SW480 (cell line): Measurements from ENCODE around the gene ZBTB37.
"Not testable (repeated sequence)": the region's sequence is repeated elsewhere in the genome, so short reads cannot be mapped to it uniquely, and the experiment has no call there.

Experiments used
- DNase-seq: peaks from one replicate; pipeline ENCODE4 v3.0.0-alpha.2; 2016; ENCODE audit warnings: low spot score

ZBTB37 gene, protein sequence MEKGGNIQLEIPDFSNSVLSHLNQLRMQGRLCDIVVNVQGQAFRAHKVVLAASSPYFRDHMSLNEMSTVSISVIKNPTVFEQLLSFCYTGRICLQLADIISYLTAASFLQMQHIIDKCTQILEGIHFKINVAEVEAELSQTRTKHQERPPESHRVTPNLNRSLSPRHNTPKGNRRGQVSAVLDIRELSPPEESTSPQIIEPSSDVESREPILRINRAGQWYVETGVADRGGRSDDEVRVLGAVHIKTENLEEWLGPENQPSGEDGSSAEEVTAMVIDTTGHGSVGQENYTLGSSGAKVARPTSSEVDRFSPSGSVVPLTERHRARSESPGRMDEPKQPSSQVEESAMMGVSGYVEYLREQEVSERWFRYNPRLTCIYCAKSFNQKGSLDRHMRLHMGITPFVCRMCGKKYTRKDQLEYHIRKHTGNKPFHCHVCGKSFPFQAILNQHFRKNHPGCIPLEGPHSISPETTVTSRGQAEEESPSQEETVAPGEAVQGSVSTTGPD

DNA sequence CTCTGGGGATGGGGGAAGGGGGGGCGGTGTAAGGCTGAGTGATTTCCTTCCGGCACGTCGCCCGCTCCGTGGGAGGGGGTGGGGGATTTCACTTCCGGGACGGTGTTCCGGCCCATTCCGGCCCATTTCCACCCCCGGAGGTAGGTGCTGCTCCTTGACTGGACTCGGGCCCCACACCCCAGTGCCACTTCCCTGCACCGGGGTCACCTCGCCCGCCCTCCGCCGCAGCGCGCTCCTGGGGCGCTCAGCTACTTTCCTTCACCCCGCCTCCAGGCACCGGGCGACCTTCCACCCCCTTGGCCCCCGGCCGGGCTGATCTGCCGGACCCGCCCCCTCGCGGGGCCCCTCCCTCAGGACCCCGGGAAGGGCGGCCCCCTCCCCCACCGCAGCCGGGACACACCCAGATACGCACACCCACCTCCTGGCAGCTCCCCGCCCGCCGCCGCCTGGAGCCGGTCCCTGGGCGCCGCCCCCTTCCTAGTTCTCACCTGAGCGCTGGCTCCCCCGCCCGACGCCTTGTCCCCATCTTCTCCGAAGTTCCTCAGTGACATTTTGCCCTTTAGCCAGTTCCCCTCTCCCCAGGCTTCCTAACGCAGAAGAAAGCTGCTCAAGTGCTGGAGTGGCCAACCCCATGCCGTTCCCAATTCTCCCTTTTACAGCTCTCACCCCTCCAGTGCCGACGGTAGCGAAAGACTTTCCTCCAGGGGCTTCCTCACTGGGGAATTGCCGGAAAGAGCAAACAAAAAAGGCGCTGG is at the start of gene ZBTB37:
TSS of gene ZBTB37 (plus strand) at position 115 of the 755 bp plus-strand sequence. CDS start 1,846 bp downstream, outside the sequence.
- peak; percentile 92 for DNase-seq

DNA sequence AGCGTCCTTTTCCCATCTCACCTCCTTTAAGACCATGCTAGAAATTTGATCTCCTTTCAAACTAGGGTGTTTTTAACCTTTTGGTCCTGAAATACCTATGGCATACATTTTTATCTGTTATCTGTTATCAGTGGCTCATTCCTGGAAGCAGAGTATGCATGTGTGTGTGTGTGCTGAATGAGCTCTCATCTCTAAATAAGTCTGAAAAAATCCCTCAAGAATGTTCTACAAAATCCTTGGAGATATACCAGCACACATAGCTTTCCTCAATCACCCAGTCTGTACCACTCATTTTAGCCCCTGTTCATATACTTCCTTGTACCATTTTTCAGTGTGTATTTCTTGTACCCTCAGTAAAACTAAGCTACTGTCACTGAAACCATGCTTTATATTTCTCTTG is 49.7 kb upstream of the ZBTB37 start:
- DNase-seq = no peak

DNA sequence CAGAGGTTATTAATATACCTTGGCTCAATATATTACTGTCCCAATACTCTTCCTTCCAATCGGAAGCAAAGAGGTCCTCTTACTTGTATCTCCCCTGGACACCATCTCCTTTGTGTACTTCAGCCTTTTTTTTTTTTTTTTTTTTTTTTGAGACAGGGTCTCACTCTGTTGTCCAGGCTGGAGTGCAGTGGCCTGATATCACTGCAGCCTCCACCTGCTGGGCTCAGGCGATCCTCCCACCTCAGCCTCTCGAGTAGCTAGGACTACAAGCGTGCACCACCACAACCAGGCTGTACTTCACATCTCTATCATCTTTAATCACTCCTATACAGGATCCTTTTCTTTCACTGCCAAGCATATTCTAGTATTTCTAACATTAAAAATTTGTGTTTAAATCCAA is 46.5 kb upstream of the ZBTB37 start:
- DNase-seq = no peak

DNA sequence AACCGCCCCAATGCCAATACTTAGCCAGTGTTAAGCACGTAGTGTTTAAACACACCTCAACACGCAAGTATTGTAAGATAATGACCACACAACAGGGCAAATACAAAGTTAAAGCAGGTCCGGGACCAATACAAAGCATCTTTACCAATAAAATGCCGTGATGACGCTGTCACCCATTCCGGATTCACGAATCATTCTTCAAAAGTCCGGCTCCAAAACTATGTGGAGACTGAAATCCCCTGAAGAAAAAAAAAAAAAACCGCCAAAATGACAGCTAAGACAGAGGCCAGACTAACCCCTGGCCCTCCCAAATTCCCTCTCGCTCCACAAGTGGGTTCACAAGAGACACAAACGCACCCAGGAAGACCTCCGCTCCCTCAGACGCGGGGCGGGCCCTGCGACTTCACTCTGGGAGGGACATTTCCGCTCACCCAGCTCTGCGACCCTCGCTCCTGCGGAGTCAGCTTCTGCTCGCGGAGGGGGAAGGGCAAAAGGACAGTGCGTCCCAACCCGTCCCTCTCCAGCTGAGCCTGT is 44.3 kb upstream of the ZBTB37 start:
- no peak for DNase-seq

DNA sequence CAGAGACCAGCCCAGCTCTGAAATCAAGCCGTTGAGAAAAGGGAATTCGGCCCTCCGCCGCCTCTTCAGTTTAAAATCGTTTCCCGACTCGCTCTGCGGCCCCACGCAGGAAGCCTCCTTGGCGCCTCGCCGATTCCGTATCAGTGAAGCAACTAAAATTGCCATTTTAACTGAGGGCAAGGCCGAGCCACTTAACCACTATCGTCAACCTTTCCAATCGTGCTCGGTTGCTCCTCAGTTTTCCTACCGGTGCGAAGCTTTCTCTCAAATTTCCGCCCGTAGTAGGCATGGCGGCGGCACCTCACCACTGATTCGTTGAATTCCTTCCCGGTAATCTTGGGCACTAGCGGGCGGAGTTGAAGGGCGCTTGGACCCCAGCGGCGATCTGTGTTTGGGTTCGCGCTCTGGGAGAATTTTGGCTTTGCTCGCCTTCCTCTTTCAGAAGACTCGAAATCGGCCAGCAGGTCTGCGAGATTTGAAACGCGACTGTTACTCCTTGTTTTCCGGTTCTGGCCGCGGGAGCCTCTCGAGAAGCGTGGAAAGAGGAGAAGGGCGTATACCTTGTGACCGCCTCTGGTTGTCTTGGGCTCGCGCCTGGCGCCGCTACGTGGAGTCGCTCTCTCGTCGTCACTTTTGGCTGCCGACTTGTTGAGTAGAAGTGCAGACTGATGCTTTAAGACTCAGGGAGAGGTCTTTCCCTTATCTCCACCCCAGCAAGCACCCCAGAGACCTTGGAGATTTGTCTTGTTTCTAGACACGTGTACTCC is 43.7 kb upstream of the ZBTB37 start, which contains the start of the genes CENPL and DARS2:
TSS of gene CENPL (minus strand) at position 569 of the 767 bp plus-strand sequence. CDS start 13,584 bp downstream, outside the sequence.
TSS of gene DARS2 (plus strand) at position 359 of the 767 bp plus-strand sequence. CDS start 557 bp downstream, outside the sequence.
- DNase-seq = peak; percentile 98

DNA sequence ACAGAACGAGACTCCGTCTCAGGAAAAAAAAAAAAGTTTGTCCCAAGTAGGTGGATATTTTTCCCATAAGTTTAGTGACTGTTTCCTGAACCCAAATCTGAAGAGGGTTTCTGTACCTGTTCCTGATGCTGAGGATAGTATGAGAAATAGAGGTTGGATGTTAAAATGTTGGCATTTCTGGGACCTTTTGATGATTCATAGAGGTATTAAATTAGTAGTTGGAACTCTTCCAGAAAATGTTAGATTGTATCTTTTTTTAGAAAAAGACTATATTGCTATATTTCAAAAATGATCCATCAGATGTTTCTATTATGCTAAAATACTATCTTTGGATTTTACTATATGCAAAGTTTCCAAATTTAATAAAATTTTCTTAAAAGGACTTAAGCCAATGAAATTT is 40.6 kb upstream of the ZBTB37 start:
- DNase-seq = no peak

DNA sequence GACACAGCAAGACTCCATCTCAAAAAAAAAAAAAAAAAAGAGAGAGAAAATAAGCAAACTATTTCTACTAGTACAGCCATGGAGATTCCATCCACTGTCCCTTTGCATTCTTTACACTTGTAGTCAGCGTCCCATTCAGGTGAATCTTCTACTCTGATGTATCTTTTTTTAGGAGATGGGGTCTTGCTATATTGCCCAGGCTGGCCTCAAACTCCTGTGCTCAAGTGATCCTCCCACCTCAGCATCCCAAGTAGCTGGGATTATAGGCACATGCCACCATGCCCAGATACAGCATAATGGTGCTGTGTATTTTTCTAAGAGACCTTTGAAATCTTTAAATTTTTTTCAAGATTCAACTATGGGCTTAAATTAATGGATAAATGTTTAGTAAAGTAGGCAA is 35.4 kb upstream of the ZBTB37 start:
- DNase-seq = no peak

DNA sequence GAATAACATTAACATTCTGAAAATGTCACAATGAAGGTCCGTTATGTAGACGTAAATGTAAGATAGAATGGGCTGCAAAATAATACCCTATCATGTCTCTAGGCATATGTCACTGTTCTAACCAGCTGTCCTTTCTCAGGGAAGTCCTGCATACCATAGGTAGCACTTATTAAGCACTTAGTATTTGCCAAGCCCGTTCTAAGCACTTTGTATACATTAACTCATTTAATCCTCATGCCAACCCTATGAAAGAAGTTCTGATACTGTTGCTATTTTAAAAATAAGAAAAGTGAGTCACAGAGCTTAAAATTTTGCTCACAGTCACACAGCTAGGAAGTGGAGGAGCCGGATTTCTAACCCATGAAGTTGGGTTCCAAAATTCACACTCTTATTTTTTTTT is 16.1 kb upstream of the ZBTB37 start:
- DNase-seq = no peak

DNA sequence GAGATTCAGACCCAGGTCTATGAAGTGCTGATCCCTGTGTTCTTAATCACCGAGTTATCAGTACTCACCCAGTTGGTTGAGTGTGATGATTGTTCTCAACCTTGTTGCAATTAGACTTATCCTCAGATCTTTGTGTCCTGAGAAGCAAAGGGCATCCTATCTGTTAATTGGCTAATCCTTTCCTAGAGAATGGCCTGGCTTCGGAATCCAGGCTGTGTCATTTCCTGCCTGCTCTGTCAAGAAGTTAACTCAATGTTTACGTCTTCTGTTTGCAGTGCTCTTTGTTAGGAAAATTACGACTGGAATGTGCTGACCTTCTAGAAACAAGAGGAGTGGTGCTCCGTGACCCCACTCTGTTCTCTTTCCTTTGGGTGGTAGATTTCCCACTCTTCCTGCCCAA is 15.1 kb upstream of the ZBTB37 start:
- no peak for DNase-seq

DNA sequence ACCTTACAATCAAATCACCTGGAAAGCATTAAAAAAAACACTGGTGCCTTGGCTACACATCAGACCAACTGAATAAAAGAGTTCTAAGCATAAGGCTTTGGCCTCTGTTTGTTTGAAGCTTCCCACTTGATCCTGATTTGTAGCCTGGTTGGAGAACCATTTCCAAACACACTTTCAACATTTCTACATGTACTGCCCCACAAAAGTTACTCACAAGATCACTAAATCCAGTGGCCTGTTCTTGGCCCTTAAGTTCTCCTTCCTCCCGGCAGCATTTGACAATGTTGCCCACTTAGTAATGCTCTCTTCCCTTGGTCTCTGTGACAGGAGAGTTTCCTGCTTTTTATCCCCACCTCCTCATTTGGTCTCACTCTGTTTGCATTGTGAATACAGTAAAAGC is 12.2 kb upstream of the ZBTB37 start:
- no peak for DNase-seq

DNA sequence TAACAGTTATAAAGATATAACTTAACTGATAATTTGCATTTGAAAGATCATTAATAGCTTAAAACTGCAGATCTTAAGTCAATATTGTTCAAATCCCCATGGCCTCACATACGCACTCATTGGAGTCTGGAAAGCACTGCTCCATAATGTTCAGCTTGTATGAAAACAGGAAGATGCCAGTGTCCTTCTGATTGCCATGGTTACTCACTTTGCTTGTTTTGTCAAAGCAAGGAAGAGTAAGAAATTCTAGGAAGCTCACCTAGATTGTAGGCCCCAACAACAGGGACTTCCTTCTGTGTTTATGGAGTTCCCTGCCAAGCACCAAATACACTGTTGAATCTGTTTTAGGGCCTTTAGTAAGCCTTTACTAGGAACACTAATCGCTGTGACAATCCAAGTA is 11.3 kb upstream of the ZBTB37 start:
- DNase-seq = no peak

DNA sequence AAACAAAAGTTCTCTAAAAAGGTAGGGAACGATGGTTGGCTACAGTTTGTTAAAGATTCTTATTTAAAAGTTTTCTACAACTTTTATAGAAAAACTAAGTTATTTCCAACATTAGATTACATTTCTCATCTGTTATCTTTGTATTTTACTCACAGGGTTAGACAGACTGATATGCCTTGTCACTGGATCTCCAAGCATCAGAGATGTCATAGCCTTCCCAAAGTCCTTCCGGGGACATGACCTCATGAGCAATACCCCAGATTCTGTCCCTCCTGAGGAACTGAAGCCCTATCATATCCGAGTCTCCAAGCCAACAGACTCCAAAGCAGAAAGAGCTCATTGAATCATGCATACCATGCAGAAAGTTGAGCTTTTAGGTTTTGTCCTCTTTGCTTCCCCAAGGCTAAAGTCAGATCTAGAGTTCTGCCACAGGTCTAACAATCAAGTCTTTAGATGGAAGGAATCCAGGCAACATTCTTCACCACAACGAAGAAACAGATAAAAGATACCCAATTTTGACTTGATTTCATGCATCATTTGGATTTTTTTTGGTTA is 10.7 kb upstream of the ZBTB37 start:
- DNase-seq = no peak

DNA sequence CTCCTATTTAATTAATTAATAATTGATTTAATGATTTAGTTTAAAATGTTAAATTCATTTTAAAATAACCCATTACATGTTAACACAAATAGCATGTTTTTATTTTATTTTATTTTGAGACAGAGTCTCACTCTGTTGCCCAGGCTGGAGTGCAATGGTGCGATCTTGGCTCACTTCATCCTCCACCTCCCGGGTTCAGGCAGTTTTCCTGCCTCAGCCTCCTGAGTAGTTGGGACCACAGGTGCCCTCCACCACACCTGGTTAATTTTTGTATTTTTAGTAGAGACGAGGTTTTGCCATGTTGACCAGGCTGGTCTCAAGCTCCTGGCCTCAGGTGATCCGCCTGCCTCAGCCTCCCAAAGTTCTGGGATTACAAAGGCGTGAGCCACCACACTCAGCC is 8.6 kb upstream of the ZBTB37 start:
- not testable (repeated sequence) for DNase-seq

DNA sequence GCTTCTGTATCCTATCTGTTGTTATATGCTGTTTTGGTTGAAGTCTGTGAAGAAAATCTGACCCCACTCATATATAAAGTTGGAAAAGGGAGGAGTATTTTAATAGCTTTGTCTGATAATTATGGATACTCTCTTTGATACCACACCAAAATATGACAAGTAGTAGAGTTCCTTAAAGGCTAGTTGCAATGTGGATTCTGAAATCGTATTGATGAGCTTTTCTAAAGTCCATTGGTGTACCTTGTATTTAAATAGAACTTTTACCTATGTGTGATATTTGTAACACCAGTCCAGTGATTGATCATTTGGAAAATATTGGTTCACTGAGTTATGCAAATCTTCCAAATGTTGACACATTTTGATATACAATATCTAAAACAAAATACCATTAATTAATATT is 8.1 kb upstream of the ZBTB37 start:
- no peak for DNase-seq

DNA sequence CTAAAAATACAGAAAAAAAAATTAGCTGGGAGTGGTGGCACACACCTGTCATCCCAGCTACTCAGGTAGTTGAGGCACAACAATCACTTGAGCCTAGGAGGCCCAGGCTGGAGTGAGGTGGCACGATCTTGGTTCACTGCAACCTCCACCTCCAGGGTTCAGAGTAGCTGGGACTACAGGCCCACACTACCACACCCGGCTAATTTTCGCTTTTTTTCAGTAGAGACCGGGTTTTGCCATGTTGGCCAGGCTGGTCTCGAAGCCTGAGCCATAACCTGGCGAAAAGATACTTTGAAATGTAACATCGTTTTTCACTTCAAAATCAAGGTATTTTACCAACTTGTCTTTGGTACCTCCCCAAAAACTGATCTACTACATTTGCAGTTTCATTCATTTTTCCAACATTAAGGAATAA is 6.4 kb upstream of the ZBTB37 start:
- DNase-seq = no peak

DNA sequence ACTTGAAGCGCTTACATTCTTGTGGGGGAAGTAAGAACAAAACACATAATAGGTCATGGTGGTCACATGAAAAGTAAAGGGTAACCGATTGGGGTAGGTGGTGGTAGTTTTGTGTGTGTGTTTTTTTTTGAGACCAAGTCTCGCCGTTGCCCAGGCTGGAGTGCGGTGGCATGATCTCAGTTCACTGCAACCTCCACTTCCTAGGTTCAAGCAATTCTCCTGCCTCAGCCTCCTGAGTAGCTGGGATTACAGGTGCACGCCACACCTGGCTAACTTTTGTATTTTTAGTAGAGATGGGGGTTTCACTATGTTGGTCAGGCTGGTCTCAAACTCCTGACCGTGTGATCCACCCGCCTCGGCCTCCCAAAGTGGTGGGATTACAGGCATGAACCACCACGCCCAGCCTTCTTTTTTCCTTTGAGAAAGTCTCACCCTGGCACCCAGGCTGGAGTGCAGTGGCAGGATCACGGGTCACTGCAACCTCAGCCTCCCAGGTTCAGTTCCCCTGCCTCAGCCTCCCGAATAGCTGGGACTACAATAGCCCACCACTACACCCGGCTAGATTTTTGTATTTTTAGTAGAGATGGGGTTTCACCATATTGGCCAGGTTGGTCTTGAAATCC is 5.9 kb upstream of the ZBTB37 start:
- DNase-seq = not testable (repeated sequence)

DNA sequence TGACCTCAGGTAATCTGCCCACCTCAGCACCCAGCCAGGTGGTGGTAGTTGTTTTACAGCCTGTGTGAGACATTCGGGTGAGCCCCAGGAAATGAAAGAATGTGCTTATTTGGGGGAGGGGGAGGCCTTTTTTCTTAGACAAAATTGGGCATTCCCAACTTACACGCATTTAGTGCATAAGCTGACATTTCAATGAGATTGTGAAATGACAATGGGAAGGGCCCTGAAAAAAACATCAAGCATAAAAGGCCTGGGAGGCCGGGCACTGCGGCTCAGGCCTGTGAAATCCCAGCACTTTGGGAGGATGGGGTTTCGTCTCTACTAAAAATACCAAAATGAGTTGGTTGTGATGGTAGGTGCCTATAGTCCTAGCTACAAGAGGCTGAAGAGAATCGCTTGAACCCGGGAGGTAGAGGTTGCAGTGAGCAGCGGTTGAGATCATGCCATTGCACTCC is 5.4 kb upstream of the ZBTB37 start:
- no peak for DNase-seq

DNA sequence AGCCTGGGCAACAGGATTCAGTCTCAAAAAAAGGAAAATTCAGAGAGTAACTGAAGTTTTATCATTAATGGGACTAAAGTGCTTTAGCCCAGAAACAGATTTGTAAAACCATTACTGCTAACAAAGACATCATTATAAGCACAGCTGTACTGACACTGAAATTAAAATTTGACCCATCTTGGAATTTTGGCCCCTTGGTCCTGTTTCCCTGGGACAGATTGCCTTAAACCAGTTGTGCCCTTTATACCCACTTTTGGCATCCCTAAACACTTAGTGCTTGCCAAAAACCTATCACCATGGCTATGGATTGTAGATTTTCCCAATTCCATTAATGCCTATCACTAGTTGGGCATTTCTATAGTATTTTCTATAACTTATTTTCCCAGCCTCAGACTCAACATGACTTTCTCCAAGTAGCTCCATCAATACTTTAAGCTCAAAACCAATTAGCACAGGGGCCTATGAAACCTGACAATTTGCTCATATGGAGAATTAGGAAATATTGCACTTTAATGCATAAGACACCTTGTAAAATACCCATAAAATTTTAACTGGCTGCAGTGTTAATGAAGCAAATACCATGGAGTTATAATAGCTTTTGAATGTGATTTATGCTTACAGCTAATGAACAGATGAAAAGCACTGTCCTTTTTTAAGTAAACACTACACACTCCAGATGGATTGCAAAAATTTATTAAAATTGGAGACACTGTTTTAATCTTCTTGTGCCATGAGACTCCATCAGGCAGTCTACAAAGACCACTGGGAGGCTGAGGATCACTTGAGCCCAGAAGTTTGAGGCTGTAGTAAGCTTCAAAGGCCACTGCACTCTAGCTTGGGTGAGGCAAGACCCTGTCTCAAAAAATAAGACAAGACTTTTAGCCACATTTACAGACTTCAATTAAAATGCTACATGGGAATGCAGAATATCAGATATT is 4.7 kb upstream of the ZBTB37 start:
- DNase-seq = no peak

DNA sequence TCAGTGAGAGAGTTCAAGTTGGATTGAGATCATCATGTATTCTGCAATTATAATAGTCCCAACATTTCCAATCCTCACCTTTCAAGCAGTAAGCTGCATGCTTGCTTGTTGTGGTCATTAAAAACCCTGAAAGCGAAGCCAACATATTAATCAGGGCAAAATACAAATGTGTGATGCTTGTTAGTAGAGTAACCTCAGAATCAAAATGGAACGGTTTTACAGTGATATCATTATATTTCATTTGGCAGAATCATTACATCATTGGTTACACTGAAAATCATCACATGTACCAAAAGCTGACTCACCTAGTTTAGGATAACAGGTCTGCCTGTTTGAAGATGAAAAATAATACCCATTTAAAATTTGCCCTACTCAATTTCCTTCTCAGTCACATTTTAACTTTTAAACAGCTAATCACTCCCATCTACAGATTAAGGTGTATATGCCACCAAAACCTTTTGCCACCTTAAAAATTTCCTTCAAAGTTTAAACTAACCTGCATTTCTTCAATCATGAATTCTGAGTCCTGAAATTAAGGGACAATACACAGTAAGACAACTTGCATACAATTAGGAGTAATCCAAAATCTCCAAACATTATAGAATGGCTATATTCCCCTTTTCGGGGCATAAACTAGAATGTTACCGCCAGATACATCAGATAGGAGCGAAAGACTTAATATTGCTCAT is 3.9 kb upstream of the ZBTB37 start:
- no peak for DNase-seq
